SK-N-SH (cell line): ENCODE data around the gene PSME1. TPM values are rescaled to one million over a fixed set of nuclear protein-coding genes. Genes with fewer than 3 reads are reported as not detected.

Source experiments
- CTCF ChIA-PET: fragments of 300-600, 350-600 bp; formaldehyde crosslinking; extraction: SDS; loops from one replicate; lab custom pipeline; 2021; lab: Yijun Ruan, JAX
- POLR2A ChIA-PET: fragments of 350-600 bp; sonication (Branson Sonifier 250); formaldehyde crosslinking; extraction: SDS; loops from one replicate; lab custom pipeline; 2020; ENCODE audit warnings: antibody characterized with exemption, inconsistent platforms; lab: Yijun Ruan, JAX
- DNase-seq: peaks from one replicate; pipeline ENCODE4 v3.0.0; 2012
- H2AFZ ChIP-seq: fragments of 200-600 bp; sonication (generic); 2 replicates; pipeline ENCODE4 v1.8.1; 2016; ENCODE audit warnings: antibody characterized with exemption, mild to moderate bottlenecking, low read depth
- H3F3A ChIP-seq: fragments of 200-600 bp; sonication (generic); replicated peaks from 2 replicates; pipeline ENCODE3; 2016; ENCODE audit warnings: antibody characterized with exemption, mild to moderate bottlenecking; ENCODE audit not compliant: insufficient read depth
- H3K27ac ChIP-seq, 2 experiments: fragments of 200-500 bp in 1 of 2; fragments of 200-600 bp in 1 of 2; sonication (Bioruptor generic) in 1 of 2; sonication (generic), shearing (Covaris generic) in 1 of 2; 2 replicates each; pipeline versions ENCODE4 v1.5.1 to v1.6.1; 2014 to 2016; ENCODE audit warnings: low read depth in 2 of 2, inconsistent platforms in 1 of 2, low read length in 1 of 2, mild to moderate bottlenecking in 1 of 2, mixed read lengths in 1 of 2
- H3K27me3 ChIP-seq: fragments of 200-600 bp; sonication (generic), shearing (Covaris generic); 2 replicates; pipeline ENCODE4 v1.6.1; 2016; ENCODE audit warnings: mixed run types; ENCODE audit not compliant: insufficient read depth
- H3K36me3 ChIP-seq, 2 experiments: fragments of 200-500 bp in 1 of 2; fragments of 200-600 bp in 1 of 2; sonication (Bioruptor generic) in 1 of 2; sonication (generic) in 1 of 2; replicated peaks in 1 of 2; 2 replicates each; pipeline versions ENCODE3 to v1.5.1; 2014 to 2016; ENCODE audit warnings: low read length in 1 of 2, mild to moderate bottlenecking in 1 of 2; ENCODE audit not compliant: insufficient read depth in 2 of 2, control insufficient read depth in 1 of 2
- H3K4me1 ChIP-seq, 2 experiments: fragments of 200-500 bp in 1 of 2; fragments of 200-600 bp in 1 of 2; sonication (Bioruptor generic) in 1 of 2; sonication (generic), shearing (Covaris generic) in 1 of 2; 2 replicates each; pipeline versions ENCODE4 v1.5.1 to v1.6.1; 2014 to 2016; ENCODE audit warnings: low read depth in 1 of 2, low read length in 1 of 2, mixed run types in 1 of 2; ENCODE audit not compliant: insufficient read depth in 2 of 2, control insufficient read depth in 1 of 2
- H3K4me2 ChIP-seq: fragments of 200-600 bp; sonication (generic), shearing (Covaris generic); 2 replicates; pipeline ENCODE4 v1.6.1; 2017; ENCODE audit warnings: mixed run types
- H3K4me3 ChIP-seq, 2 experiments: fragments of 200-500 bp in 1 of 2; fragments of 200-600 bp in 1 of 2; sonication (Bioruptor generic) in 1 of 2; sonication (generic), shearing (Covaris generic) in 1 of 2; 2 replicates each; pipeline versions ENCODE4 v1.5.1 to v1.8.1; 2014 to 2016; ENCODE audit warnings: low read depth in 2 of 2, inconsistent platforms in 1 of 2, low read length in 1 of 2, mild to moderate bottlenecking in 1 of 2, mixed read lengths in 1 of 2, moderate library complexity in 1 of 2
- H3K79me2 ChIP-seq: fragments of 200-600 bp; sonication (generic); 2 replicates; pipeline ENCODE4 v1.8.1; 2017; ENCODE audit warnings: mild to moderate bottlenecking; ENCODE audit not compliant: insufficient read depth
- H3K9ac ChIP-seq: fragments of 200-600 bp; sonication (generic); 2 replicates; pipeline ENCODE4 v1.6.1; 2017; ENCODE audit warnings: mixed run types
- H3K9me2 ChIP-seq: fragments of 200-600 bp; sonication (generic); 2 replicates; pipeline ENCODE4 v1.6.1; 2017; ENCODE audit warnings: mixed run types
- H3K9me3 ChIP-seq: fragments of 200-600 bp; sonication (generic); 2 replicates; pipeline ENCODE4 v1.6.1; 2017; ENCODE audit warnings: mixed run types, mild to moderate bottlenecking, moderate library complexity
- H4K20me1 ChIP-seq: fragments of 200-600 bp; sonication (generic); 2 replicates; pipeline ENCODE4 v1.6.1; 2017; ENCODE audit warnings: mild to moderate bottlenecking, mixed run types; ENCODE audit not compliant: insufficient read depth
- ELF1 ChIP-seq: IDR thresholded peaks from 2 replicates; pipeline ENCODE4 v1.4.0; 2012
- EP300 ChIP-seq, 2 experiments: IDR thresholded peaks; 2 replicates each; pipeline versions ENCODE4 v1.4.0 to v1.6.1; 2012; ENCODE audit warnings: borderline replicate concordance in 1 of 2, low read depth in 1 of 2, low read length in 1 of 2
- EZH2phosphoT487 ChIP-seq: fragments of 200-600 bp; sonication (generic); IDR thresholded peaks from 2 replicates; pipeline ENCODE4 v1.6.1; 2017; ENCODE audit warnings: low read depth, mixed run types, mild to moderate bottlenecking, antibody characterized with exemption, moderate library complexity, borderline replicate concordance
- FOSL2 ChIP-seq: IDR thresholded peaks from 2 replicates; pipeline ENCODE4 v1.4.0; 2012; ENCODE audit warnings: low read depth, mild to moderate bottlenecking, moderate library complexity, borderline replicate concordance
- FOXM1 ChIP-seq: IDR thresholded peaks from 2 replicates; pipeline ENCODE4 v1.4.0; 2012; ENCODE audit warnings: low read depth, mild to moderate bottlenecking
- IRF3 ChIP-seq: fragments of 150-350 bp; IDR thresholded peaks from 2 replicates; pipeline ENCODE4 v1.6.1; 2016; ENCODE audit warnings: mild to moderate bottlenecking, low read depth, low read length
- MEF2A ChIP-seq: IDR thresholded peaks from 2 replicates; pipeline ENCODE4 v1.4.0; 2012; ENCODE audit warnings: low read depth, borderline replicate concordance
- MXI1 ChIP-seq: IDR thresholded peaks from 2 replicates; pipeline ENCODE4 v1.6.1; 2012; ENCODE audit warnings: mild to moderate bottlenecking, low read depth, low read length, improper control_type of control experiment
- NFIC ChIP-seq: IDR thresholded peaks from 2 replicates; pipeline ENCODE4 v1.4.0; 2012; ENCODE audit warnings: borderline replicate concordance
- NRF1 ChIP-seq: IDR thresholded peaks from 2 replicates; pipeline ENCODE4 v1.6.1; 2012; ENCODE audit warnings: low read depth, mild to moderate bottlenecking, low read length
- PBX3 ChIP-seq: IDR thresholded peaks from 2 replicates; pipeline ENCODE4; 2012
- POLR2AphosphoS5 ChIP-seq: IDR thresholded peaks from 2 replicates; pipeline ENCODE4 v1.6.1; 2012; ENCODE audit warnings: low read depth, low read length
- RAD21 ChIP-seq: IDR thresholded peaks from 2 replicates; pipeline ENCODE4 v1.6.1; 2012; ENCODE audit warnings: mild to moderate bottlenecking, low read length
- RCOR1 ChIP-seq: fragments of 150-350 bp; IDR thresholded peaks from 2 replicates; pipeline ENCODE4 v1.6.1; 2017; ENCODE audit warnings: antibody characterized with exemption, low read length
- RFX5 ChIP-seq: IDR thresholded peaks from 2 replicates; pipeline ENCODE4 v1.6.1; 2012; ENCODE audit warnings: mild to moderate bottlenecking, improper control_type of control experiment, low read length
- RXRA ChIP-seq: IDR thresholded peaks from 2 replicates; pipeline ENCODE4 v1.4.0; 2012; ENCODE audit warnings: low read depth, mild to moderate bottlenecking, borderline replicate concordance
- SIN3A ChIP-seq: IDR thresholded peaks from 2 replicates; pipeline ENCODE4 v1.6.1; 2012; ENCODE audit warnings: low read depth, mild to moderate bottlenecking, low read length, moderate library complexity, borderline replicate concordance
- SMC3 ChIP-seq: IDR thresholded peaks from 2 replicates; pipeline ENCODE4 v1.6.1; 2012; ENCODE audit warnings: low read depth, low read length, improper control_type of control experiment
- TAF1 ChIP-seq: IDR thresholded peaks from 2 replicates; pipeline ENCODE4 v1.6.1; 2012; ENCODE audit warnings: low read depth, mild to moderate bottlenecking, low read length, moderate library complexity, borderline replicate concordance
- TCF12 ChIP-seq: IDR thresholded peaks from 2 replicates; pipeline ENCODE4 v1.4.0; 2012
- TEAD4 ChIP-seq: IDR thresholded peaks from 2 replicates; pipeline ENCODE4 v1.4.0; 2012; ENCODE audit warnings: mild to moderate bottlenecking, borderline replicate concordance; ENCODE audit not compliant: insufficient read depth
- USF1 ChIP-seq: IDR thresholded peaks from 2 replicates; pipeline ENCODE4 v1.4.0; 2012; ENCODE audit warnings: low read depth, borderline replicate concordance
- USF2 ChIP-seq: fragments of 150-350 bp; IDR thresholded peaks from 2 replicates; pipeline ENCODE4 v1.6.1; 2017; ENCODE audit warnings: antibody characterized with exemption, low read length, low read depth, borderline replicate concordance
- YY1 ChIP-seq: IDR thresholded peaks from 2 replicates; pipeline ENCODE4 v1.4.0; 2012; ENCODE audit warnings: low read depth, mild to moderate bottlenecking
- ZBTB33 ChIP-seq: IDR thresholded peaks from 2 replicates; pipeline ENCODE4 v1.4.0; 2012; ENCODE audit warnings: low read depth, borderline replicate concordance
- WGBS: methylation state at CpG from one replicate; pipeline ENCODE4 v1.1.6; 2017; ENCODE audit warnings: low lambda C conversion rate; 5-methylcytosine and 5-hydroxymethylcytosine counted together
- polyA plus RNA-seq, 3 experiments: library from polyadenylated mRNA; depleted of rRNA; stranded (reverse); fragments of >200 nt; gene quantifications; 2 replicates each; pipeline ENCODE4 v1.2.3, GENCODE V29; 2012

Gene PSME1
- polyA plus RNA-seq, 1 of the 3 experiments (the other 2 are of a cell fraction): 287 TPM

GRCh38 chr14:24141097-24141880 is 5.3 kb downstream of the PSME1 start, which contains the start of gene EMC9:
EMC9 (minus strand) TSS chr14:24141591; CDS start chr14:24141304, 287 bp downstream.
- no peaks in the 10 kb centered on the region for H3K9me2 ChIP-seq
- H3K4me2 ChIP-seq: peak within 1 kb of the TSS; percentile 97
- 2% methylated on average over 9 of the region's 65 CpGs for WGBS
- no peaks in the 10 kb centered on the region for H3K27me3 ChIP-seq
- CTCF ChIA-PET: interaction anchor here (1.0 to 1.9 kb wide), 2 partner anchors 20 to 33 kb away, joined by 4 to 5 read pairs; partner anchors contain the start of gene IRF9
- peaks cover 15% of the 10 kb centered on the region for H3F3A ChIP-seq
- H4K20me1 ChIP-seq: no peaks in the 10 kb centered on the region
- H2AFZ ChIP-seq: peak within 1 kb of the TSS; percentile 70
- peak within 1 kb of the TSS; percentile 81 for H3K9ac ChIP-seq
- H3K27ac ChIP-seq: peak within 1 kb of the TSS; percentile 82 to 98
- peaks cover 61% of the 10 kb centered on the region for H3K79me2 ChIP-seq
- DNase-seq: peak; percentile 94
- no peaks in the 10 kb centered on the region for H3K9me3 ChIP-seq
- H3K4me3 ChIP-seq: peak within 1 kb of the TSS; percentile 90 to 93
- peaks cover 11 to 42% of the 10 kb centered on the region in 2 experiments; a peak in 3 of 4 replicates for H3K4me1 ChIP-seq
- peaks cover 30 to 45% of the 10 kb centered on the region in 2 experiments for H3K36me3 ChIP-seq
- POLR2A ChIA-PET: interaction anchor here (0.5 to 1.7 kb wide), 10 partner anchors 10 to 224 kb away, joined by 3 to 12 read pairs (median 4); partner anchors contain the start of genes CARMIL3, DCAF11, IPO4 and NRL
- TF ChIP-seq TAF1 (peak; percentile 77), TCF12 (no peak; the same call in 1 of the 2 replicates), SIN3A (no peak; the same call in 1 of the 2 replicates), NFIC (no peak), EZH2phosphoT487 (no peak), IRF3 (peak; percentile 69), RCOR1 (no peak), USF2 (peak; percentile 32), ELF1 (no peak; the same call in 1 of the 2 replicates), TEAD4 (no peak), PBX3 (peak; percentile 90), FOSL2 (no peak), MXI1 (peak; percentile 52; the same call in 1 of the 2 replicates), POLR2AphosphoS5 (peak; percentile 89), SMC3 (no peak), RFX5 (peak; percentile 94), ZBTB33 (no peak), FOXM1 (no peak), EP300 (IDR thresholded peaks at IDR 0.05; ENCODE audit: borderline replicate concordance in 1 of 2, low read depth in 1 of 2, low read length in 1 of 2) (no peak; a peak in 1 of 4 replicates), USF1 (peak; percentile 62; the same call in 1 of the 2 replicates), YY1 (no peak), RXRA (no peak), NRF1 (peak; percentile 72), RAD21 (no peak), MEF2A (no peak)
